Astrocyte of the cerebellum (primary cell): ENCODE results near the gene A2M.

ENCODE experiments used
- DNase-seq: peaks from one replicate; pipeline ENCODE4 v3.0.0-alpha.2; 2011; ENCODE audit warnings: low read depth
- H3K4me3 ChIP-seq: 2 replicates; pipeline ENCODE4 v1.5.1; 2011; ENCODE audit warnings: mild to moderate bottlenecking, low read depth, low read length, moderate library complexity
- CTCF ChIP-seq: IDR thresholded peaks from 2 replicates; pipeline ENCODE4 v1.5.1; 2012; ENCODE audit warnings: low read length, low read depth, moderate library complexity, mild to moderate bottlenecking; ENCODE audit errors: missing control alignments
- in situ Hi-C: cut with HindIII; loops from 2 replicates; pipeline ENCODE4 v1.10.0; 2017; ENCODE audit warnings: low sequenced_read_pairs

The A2M gene

GRCh38 chr12:9075138-9075535, 40.6 kb downstream of the A2M start:
- in situ Hi-C loops, result no loop called here
- DNase-seq, result no peak
- H3K4me3 ChIP-seq, result no peak overlapping the region
- no peak for TF ChIP-seq CTCF

- no peak overlapping the region for H3K4me3 ChIP-seq
- no peak for TF ChIP-seq CTCF
- in situ Hi-C loops, result no loop called here
- no peak for DNase-seq
Observed at GRCh38 chr12:9074484-9075137, 41.1 kb downstream of the A2M start.

GRCh38 chr12:9073076-9073475, 42.6 kb downstream of the A2M start:
- H3K4me3 ChIP-seq, result no peak overlapping the region
- DNase-seq, result no peak
- in situ Hi-C loops, result no loop called here
- TF ChIP-seq CTCF, result no peak

GRCh38 chr12:9072481-9073038, 43.2 kb downstream of the A2M start:
- DNase-seq, result no peak
- in situ Hi-C loops, result no loop called here
- H3K4me3 ChIP-seq, result no peak overlapping the region
- no peak for TF ChIP-seq CTCF

GRCh38 chr12:9071969-9072368, 43.8 kb downstream of the A2M start:
- DNase-seq, result no peak
- no peak overlapping the region for H3K4me3 ChIP-seq
- TF ChIP-seq CTCF, result no peak
- in situ Hi-C loops, result no loop called here

GRCh38 chr12:9071518-9071917, 44.2 kb downstream of the A2M start:
- DNase-seq, result no peak
- H3K4me3 ChIP-seq, result no peak overlapping the region
- in situ Hi-C loops, result no loop called here
- no peak for TF ChIP-seq CTCF
